ENCODE results near the gene DPP6.

The DPP6 gene

DNA sequence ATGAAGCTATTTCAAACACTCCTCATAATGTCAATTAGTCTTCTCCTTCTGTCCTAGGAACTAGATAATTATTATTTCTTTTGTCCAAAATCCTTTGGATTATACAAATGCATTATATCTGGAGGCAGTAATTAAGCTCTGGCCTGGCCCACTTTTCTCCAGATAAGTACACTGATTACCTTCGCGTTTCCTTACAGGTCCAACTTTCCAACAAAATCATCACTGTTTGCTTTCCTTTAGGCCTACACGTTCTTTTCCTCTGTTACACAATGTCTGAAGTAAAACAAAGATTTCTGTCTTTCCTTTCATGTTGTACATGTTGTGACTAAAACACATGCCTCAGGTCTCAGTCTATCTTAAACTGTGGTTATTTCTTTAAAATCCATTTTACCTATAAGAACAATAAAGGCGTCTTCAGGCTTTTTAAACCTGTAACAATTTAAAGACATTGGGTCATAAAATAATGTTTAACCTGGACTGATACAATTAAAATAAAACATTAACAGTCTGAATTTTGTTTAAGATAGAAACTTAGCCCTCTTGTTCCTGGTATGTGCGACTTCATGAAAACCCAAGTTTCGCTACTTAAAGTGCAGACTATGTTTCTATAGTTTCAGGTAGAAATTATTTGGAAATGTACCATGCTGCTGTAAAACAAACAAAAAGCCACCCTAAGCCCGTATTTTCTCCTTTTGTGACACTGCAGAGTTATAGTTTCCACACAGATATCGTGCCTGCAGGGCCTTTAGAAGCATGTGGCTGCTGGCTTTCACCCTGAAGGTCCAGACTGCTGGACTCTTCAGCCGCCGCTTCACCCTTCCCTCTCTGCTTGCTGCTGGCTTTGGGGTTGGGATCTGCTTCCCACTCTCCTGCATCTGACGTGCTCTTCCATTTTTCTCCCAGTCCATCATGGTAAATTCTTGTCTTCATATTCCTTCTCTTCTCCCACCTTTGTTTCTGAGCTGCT, 381.7 kb downstream of the DPP6 start:
- Histone ChIP-seq H3K9ac (no peak overlapping the region), H2AFZ (no peak overlapping the region), H3K27ac (no peak overlapping the region), H3K4me3 (ENCODE audit: low read depth, low read length) (no peak overlapping the region), H3K4me2 (ENCODE audit: low read length) (no peak overlapping the region), H3K36me3 (ENCODE audit: control insufficient read depth, insufficient read depth, low read length) (no peaks in the 10 kb centered on the region), H3K27me3 (ENCODE audit: control insufficient read depth, insufficient read depth, low read length) (no peaks in the 10 kb centered on the region), H3K4me1 (no peaks in the 10 kb centered on the region), H3K9me3 (ENCODE audit: control insufficient read depth, low read length) (no peaks in the 10 kb centered on the region), H3K79me2 (no peaks in the 10 kb centered on the region)
- TF ChIP-seq, protein P1, sequence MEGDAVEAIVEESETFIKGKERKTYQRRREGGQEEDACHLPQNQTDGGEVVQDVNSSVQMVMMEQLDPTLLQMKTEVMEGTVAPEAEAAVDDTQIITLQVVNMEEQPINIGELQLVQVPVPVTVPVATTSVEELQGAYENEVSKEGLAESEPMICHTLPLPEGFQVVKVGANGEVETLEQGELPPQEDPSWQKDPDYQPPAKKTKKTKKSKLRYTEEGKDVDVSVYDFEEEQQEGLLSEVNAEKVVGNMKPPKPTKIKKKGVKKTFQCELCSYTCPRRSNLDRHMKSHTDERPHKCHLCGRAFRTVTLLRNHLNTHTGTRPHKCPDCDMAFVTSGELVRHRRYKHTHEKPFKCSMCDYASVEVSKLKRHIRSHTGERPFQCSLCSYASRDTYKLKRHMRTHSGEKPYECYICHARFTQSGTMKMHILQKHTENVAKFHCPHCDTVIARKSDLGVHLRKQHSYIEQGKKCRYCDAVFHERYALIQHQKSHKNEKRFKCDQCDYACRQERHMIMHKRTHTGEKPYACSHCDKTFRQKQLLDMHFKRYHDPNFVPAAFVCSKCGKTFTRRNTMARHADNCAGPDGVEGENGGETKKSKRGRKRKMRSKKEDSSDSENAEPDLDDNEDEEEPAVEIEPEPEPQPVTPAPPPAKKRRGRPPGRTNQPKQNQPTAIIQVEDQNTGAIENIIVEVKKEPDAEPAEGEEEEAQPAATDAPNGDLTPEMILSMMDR (IDR thresholded peaks at IDR 0.05), result no peak

DNA sequence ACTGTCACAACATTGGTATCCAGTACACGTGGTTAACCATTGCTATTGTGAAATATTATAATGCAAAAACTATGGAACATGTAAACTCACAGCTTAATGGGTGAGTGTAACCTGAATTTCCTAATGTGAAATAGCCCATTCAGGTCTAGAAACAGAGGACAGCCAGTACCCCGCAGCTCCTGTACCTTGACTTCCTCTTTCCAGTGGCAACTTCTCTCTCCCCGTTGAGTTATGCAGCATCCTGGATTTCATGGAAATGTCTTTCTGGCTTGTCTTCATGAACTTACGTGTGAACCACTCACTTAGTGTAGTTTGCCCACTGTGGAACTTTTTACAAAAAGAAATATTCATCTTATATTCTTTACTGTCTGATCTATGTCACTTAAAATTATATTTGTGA, 384.4 kb downstream of the DPP6 start:
- Histone ChIP-seq H3K27me3 (ENCODE audit: control insufficient read depth, insufficient read depth, low read length) (no peaks in the 10 kb centered on the region), H3K79me2 (no peaks in the 10 kb centered on the region), H3K27ac (no peak overlapping the region), H3K4me1 (no peaks in the 10 kb centered on the region), H3K4me2 (ENCODE audit: low read length) (no peak overlapping the region), H2AFZ (no peak overlapping the region), H3K9me3 (ENCODE audit: control insufficient read depth, low read length) (no peaks in the 10 kb centered on the region), H3K9ac (no peak overlapping the region), H3K4me3 (ENCODE audit: low read depth, low read length) (no peak overlapping the region), H3K36me3 (ENCODE audit: control insufficient read depth, insufficient read depth, low read length) (no peaks in the 10 kb centered on the region)
- TF ChIP-seq, protein P1 (IDR thresholded peaks at IDR 0.05), result no peak

DNA sequence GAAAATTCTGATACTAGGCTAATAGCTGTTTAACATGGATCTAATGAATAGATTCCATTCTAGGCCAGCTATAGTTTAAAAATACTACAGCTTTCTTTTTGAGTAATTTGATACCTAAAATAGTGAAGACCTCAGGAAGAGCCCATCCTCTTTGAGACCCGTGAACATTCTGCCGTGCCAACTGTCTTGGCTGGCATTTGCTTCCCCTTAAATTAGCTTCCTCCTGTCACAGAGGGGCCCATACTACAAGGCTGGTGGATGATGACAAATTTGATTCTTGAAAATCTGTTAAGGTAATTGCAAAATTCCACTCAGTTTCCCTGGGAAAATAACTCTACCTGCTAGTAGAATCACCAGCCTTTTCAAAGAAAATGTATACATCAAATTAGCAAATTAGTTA, 385.0 kb downstream of the DPP6 start:
- H3K36me3 ChIP-seq (ENCODE audit: control insufficient read depth, insufficient read depth, low read length), result no peaks in the 10 kb centered on the region
- no peak overlapping the region for H2AFZ ChIP-seq
- H3K4me1 ChIP-seq, result no peaks in the 10 kb centered on the region
- H3K27me3 ChIP-seq (ENCODE audit: control insufficient read depth, insufficient read depth, low read length), result no peaks in the 10 kb centered on the region
- H3K27ac ChIP-seq, result no peak overlapping the region
- no peaks in the 10 kb centered on the region for H3K9me3 ChIP-seq (ENCODE audit: control insufficient read depth, low read length)
- TF ChIP-seq, protein P1 (IDR thresholded peaks at IDR 0.05), result no peak
- H3K4me2 ChIP-seq (ENCODE audit: low read length), result no peak overlapping the region
- H3K4me3 ChIP-seq (ENCODE audit: low read depth, low read length), result no peak overlapping the region
- no peaks in the 10 kb centered on the region for H3K79me2 ChIP-seq
- no peak overlapping the region for H3K9ac ChIP-seq

DNA sequence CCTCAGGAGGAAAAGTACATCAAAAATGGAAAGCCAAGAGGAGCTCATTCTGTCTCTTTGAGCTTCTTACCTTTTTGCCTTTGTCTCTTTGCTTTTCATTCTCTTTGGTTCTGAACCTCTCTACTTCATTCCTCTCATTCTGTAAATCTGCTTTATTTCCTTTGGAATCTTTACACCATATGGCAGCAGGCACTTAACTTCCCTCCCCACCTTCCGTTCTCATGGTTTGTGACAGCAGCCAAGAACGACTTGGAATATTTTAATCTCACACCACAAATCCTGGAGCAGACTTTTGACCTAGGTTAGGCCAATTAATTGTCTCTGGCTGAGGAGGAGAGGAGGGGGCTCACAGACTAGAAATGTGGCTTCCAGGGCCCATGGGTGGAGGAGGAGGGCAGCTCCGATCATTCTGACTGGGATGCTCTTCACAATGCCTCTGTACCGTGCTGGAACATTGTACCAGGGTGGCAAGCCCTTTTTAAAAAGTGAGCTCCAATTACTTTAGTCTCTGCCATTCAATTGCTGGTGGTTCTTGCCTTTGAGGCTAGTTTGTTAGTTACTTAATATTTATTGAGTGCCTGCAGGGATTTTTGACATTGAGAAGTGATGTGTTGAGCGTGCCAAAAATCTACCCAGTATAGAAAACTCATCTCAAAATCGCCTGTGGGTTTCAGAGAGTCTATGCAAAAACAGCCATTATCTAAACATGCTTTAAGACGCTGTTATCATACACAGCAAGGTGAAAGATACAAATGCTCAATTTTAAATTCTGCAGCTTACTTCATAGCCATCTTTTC, 386.6 kb downstream of the DPP6 start:
- H3K36me3 ChIP-seq (ENCODE audit: control insufficient read depth, insufficient read depth, low read length), result no peaks in the 10 kb centered on the region
- no peaks in the 10 kb centered on the region for H3K79me2 ChIP-seq
- H3K27ac ChIP-seq, result no peak overlapping the region
- H3K4me1 ChIP-seq, result no peaks in the 10 kb centered on the region
- H3K9ac ChIP-seq, result no peak overlapping the region
- no peaks in the 10 kb centered on the region for H3K9me3 ChIP-seq (ENCODE audit: control insufficient read depth, low read length)
- H3K4me2 ChIP-seq (ENCODE audit: low read length), result no peak overlapping the region
- no peak overlapping the region for H3K4me3 ChIP-seq (ENCODE audit: low read depth, low read length)
- H3K27me3 ChIP-seq (ENCODE audit: control insufficient read depth, insufficient read depth, low read length), result no peaks in the 10 kb centered on the region
- no peak overlapping the region for H2AFZ ChIP-seq
- TF ChIP-seq, protein P1 (IDR thresholded peaks at IDR 0.05), result no peak
